ENCODE results near the gene TRIM38.
"Not testable (repeated sequence)": the region's sequence is repeated elsewhere in the genome, so short reads cannot be mapped to it uniquely, and the experiment has no call there.

Gene TRIM38

GRCh38 chr6:25944688-25945574, 17.7 kb upstream of the TRIM38 start:
- no peak overlapping the region for H3K4me3 ChIP-seq (ENCODE audit: low read depth in 1 of 2, low read length in 2 of 2)
- H3K4me1 ChIP-seq (ENCODE audit: insufficient read depth, low read length), result no peaks in the 10 kb centered on the region
- H3K27me3 ChIP-seq (ENCODE audit: control insufficient read depth in 1 of 2, insufficient read depth in 2 of 2, low read length in 2 of 2), result no peaks in the 10 kb centered on the region
- no peaks in the 10 kb centered on the region for H3K36me3 ChIP-seq (ENCODE audit: insufficient read depth, low read length)
- no peak overlapping the region for H3K9ac ChIP-seq (ENCODE audit: low read length)
- H3K27ac ChIP-seq (ENCODE audit: low read depth, low read length), result no peak overlapping the region
- H3K9me3 ChIP-seq (ENCODE audit: low read length), result no peaks in the 10 kb centered on the region

DNA sequence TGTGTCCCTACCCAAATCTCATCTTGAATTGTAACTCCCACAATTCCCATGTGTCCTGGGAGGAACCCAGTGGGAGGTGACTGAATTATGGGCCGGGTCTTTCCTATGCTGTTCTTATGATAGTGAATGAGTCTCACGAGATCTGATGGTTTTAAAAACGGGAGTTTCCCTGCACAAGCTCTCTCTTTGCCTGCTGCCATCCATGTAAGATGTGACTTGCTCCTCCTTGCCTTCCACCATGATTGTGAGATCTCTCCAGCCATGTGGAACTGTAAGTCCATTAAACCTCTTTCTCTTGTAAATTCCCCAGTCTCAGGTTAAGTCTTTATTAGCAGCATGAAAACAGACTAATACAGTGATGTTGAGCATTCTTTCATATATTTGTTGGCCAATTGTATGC, 16.9 kb upstream of the TRIM38 start:
- not testable (repeated sequence) for H3K9ac ChIP-seq (ENCODE audit: low read length); H3K27me3 ChIP-seq (ENCODE audit: control insufficient read depth in 1 of 2, insufficient read depth in 2 of 2, low read length in 2 of 2); H3K4me1 ChIP-seq (ENCODE audit: insufficient read depth, low read length)

DNA sequence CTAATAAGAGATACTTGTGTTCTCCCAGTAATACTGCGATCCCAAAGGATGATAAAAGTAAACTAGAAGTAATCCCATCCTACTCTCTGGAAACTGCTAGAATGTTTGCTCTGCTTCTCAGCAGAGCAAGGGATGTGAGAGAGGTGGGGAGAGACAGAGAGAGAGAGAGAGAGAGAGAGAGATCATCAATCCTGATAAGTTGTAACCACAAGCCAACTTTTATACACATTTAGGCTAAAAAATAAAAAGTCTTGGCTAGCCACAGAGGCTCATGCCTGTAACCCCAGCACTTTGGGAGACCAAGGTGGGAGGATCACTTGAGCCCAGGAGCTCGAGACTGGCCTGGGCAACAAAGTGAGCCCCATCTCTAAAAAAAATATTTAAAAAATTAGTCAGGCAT, 16.0 kb upstream of the TRIM38 start:
- no peak overlapping the region for H3K4me3 ChIP-seq (ENCODE audit: low read depth in 1 of 2, low read length in 2 of 2)
- H3K9ac ChIP-seq (ENCODE audit: low read length), result no peak overlapping the region
- no peaks in the 10 kb centered on the region for H3K27me3 ChIP-seq (ENCODE audit: control insufficient read depth in 1 of 2, insufficient read depth in 2 of 2, low read length in 2 of 2)
- no peaks in the 10 kb centered on the region for H3K36me3 ChIP-seq (ENCODE audit: insufficient read depth, low read length)
- no peak overlapping the region for H3K27ac ChIP-seq (ENCODE audit: low read depth, low read length)
- no peaks in the 10 kb centered on the region for H3K9me3 ChIP-seq (ENCODE audit: low read length)
- no peaks in the 10 kb centered on the region for H3K4me1 ChIP-seq (ENCODE audit: insufficient read depth, low read length)

More for the DNA sequence above, 16.9 kb upstream of the TRIM38 start:
- H3K9me3 ChIP-seq (ENCODE audit: low read length); H3K4me3 ChIP-seq (ENCODE audit: low read depth in 1 of 2, low read length in 2 of 2); H3K27ac ChIP-seq (ENCODE audit: low read depth, low read length); H3K36me3 ChIP-seq (ENCODE audit: insufficient read depth, low read length): not testable (repeated sequence)

DNA sequence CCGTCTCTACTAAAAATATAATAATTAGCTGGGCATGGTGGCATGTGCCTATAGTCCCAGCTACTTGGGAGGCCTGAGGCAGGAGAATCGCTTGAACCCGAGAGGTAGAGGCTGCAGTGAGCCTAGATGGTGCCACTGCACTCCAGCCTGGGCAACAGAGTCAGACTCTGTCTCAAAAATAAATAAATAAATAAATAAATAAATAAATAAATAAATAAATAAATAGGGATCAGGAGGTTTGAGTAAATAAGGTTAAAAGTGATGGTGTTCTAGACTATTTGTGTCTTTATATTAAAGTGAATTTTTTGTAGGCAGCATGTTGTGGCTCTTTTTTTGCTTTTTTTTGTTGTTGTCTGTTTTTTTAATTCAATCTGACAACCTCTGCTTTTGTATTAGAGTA, 15.1 kb upstream of the TRIM38 start:
- not testable (repeated sequence) for H3K4me1 ChIP-seq (ENCODE audit: insufficient read depth, low read length); H3K9me3 ChIP-seq (ENCODE audit: low read length); H3K27ac ChIP-seq (ENCODE audit: low read depth, low read length); H3K27me3 ChIP-seq (ENCODE audit: control insufficient read depth in 1 of 2, insufficient read depth in 2 of 2, low read length in 2 of 2); H3K4me3 ChIP-seq (ENCODE audit: low read depth in 1 of 2, low read length in 2 of 2); H3K9ac ChIP-seq (ENCODE audit: low read length); H3K36me3 ChIP-seq (ENCODE audit: insufficient read depth, low read length)

- H3K4me1 ChIP-seq (ENCODE audit: insufficient read depth, low read length), result no peaks in the 10 kb centered on the region
- H3K9ac ChIP-seq (ENCODE audit: low read length), result no peak overlapping the region
- H3K4me3 ChIP-seq (ENCODE audit: low read depth in 1 of 2, low read length in 2 of 2), result no peak overlapping the region
- no peaks in the 10 kb centered on the region for H3K36me3 ChIP-seq (ENCODE audit: insufficient read depth, low read length)
- H3K27me3 ChIP-seq (ENCODE audit: control insufficient read depth in 1 of 2, insufficient read depth in 2 of 2, low read length in 2 of 2), result no peaks in the 10 kb centered on the region
- no peak overlapping the region for H3K27ac ChIP-seq (ENCODE audit: low read depth, low read length)
- no peaks in the 10 kb centered on the region for H3K9me3 ChIP-seq (ENCODE audit: low read length)
These were observed 12.9 kb upstream of the TRIM38 start for GRCh38 chr6:25949695-25950094.

DNA sequence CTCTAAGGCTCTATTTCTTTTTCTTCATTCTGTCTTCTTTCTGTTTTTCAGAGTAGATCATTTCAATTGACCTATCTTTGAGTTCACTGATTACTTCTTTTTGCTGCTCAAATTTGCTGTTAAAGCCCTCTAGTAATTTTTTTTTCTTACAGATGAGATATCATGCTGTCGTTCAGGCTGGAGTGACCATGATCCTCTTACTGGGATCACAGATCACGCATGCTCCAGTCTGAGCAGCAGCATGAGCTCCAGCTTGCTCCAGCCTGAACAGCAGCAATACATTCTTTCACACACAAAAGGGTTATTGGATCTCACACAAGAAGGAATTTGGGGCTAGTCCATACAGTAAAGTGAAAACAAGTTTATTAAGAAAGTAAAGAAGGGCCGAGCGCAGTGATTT, 12.3 kb upstream of the TRIM38 start:
- no peak overlapping the region for H3K27ac ChIP-seq (ENCODE audit: low read depth, low read length)
- no peaks in the 10 kb centered on the region for H3K27me3 ChIP-seq (ENCODE audit: control insufficient read depth in 1 of 2, insufficient read depth in 2 of 2, low read length in 2 of 2)
- no peak overlapping the region for H3K4me3 ChIP-seq (ENCODE audit: low read depth in 1 of 2, low read length in 2 of 2)
- no peaks in the 10 kb centered on the region for H3K36me3 ChIP-seq (ENCODE audit: insufficient read depth, low read length)
- no peaks in the 10 kb centered on the region for H3K9me3 ChIP-seq (ENCODE audit: low read length)
- no peaks in the 10 kb centered on the region for H3K4me1 ChIP-seq (ENCODE audit: insufficient read depth, low read length)
- H3K9ac ChIP-seq (ENCODE audit: low read length), result no peak overlapping the region

DNA sequence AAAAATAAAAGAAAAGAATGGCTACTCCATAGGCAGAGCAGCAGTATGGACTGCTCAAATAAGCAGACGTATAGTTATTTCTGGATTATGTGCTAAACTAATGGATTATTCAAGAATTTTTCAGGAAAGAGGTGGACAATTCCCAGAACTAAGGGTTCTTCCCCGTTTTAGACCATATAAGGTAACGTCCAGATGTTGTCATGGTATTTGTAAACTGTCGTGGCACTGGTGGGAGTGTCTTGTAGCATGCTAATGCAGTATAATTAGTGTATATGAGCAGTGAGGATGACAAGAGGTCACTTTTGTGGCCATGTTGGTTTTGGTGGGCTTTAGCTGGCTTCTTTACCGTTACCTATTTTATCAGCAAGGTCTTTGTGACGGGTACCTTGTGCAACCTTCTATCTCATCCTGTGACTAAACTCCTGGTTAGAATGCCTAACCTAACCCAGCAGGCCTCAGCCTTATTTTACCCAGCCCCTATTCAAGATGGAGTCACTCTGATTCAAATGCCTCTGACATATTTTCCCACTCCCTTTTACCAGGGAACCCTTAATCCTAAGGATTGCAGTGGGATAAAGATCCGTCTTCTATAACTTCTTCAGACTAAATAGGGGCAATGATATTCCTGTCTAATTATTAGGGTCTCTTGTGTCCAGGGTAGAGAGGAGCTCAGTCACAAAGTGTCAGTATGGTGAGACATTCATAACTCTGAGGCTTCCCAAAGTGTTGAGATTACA, 11.1 kb upstream of the TRIM38 start:
- Histone ChIP-seq H3K27ac (ENCODE audit: low read depth, low read length) (no peak overlapping the region), H3K9me3 (ENCODE audit: low read length) (no peaks in the 10 kb centered on the region), H3K9ac (ENCODE audit: low read length) (no peak overlapping the region), H3K27me3 (ENCODE audit: control insufficient read depth in 1 of 2, insufficient read depth in 2 of 2, low read length in 2 of 2) (no peaks in the 10 kb centered on the region), H3K36me3 (ENCODE audit: insufficient read depth, low read length) (no peaks in the 10 kb centered on the region), H3K4me1 (ENCODE audit: insufficient read depth, low read length) (no peaks in the 10 kb centered on the region), H3K4me3 (ENCODE audit: low read depth in 1 of 2, low read length in 2 of 2) (no peak overlapping the region)

DNA sequence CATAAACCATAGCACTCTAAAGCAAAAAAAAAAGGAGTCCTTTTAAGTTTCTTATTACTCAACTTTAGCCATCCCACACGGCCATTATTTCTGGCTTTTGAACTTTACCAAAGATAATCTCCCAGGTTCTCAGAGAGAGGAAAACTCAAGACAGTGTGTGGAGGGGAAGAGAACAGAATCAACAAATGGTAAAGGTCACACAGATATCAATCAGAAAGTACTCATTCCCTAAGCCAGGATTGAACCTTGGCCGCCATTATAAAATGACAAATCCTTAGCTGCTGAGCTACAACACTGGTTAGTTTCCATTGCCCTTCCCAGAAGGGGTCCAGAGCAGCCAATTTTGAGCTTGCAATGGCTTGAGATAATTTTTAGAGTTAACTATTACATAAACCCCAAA, 10.1 kb upstream of the TRIM38 start:
- H3K9ac ChIP-seq (ENCODE audit: low read length), result no peak overlapping the region
- H3K27me3 ChIP-seq (ENCODE audit: control insufficient read depth in 1 of 2, insufficient read depth in 2 of 2, low read length in 2 of 2), result no peaks in the 10 kb centered on the region
- no peaks in the 10 kb centered on the region for H3K4me1 ChIP-seq (ENCODE audit: insufficient read depth, low read length)
- H3K36me3 ChIP-seq (ENCODE audit: insufficient read depth, low read length), result no peaks in the 10 kb centered on the region
- H3K9me3 ChIP-seq (ENCODE audit: low read length), result no peaks in the 10 kb centered on the region
- H3K27ac ChIP-seq (ENCODE audit: low read depth, low read length), result no peak overlapping the region
- H3K4me3 ChIP-seq (ENCODE audit: low read depth in 1 of 2, low read length in 2 of 2), result no peak overlapping the region

DNA sequence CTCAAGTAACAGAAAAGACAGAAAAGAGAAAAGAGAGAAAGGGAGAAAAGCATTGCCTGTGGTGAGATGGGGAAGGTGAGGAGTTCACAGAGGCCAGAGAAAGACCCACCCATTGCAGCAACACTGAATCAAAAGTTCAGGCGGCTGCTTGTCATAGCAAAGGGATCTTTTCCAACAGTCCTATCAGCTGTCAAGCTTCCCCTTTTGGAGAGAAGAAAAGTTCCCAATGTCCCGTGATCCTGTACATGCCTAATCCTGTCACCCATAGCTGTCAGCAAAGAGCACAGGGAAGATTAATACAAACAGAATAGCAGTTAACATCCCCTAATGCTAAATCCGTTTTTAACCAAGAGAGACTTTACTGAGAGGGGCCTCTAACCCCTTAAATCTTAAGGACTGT, 8.9 kb upstream of the TRIM38 start:
- no peaks in the 10 kb centered on the region for H3K36me3 ChIP-seq (ENCODE audit: insufficient read depth, low read length)
- H3K9ac ChIP-seq (ENCODE audit: low read length), result no peak overlapping the region
- H3K4me1 ChIP-seq (ENCODE audit: insufficient read depth, low read length), result no peaks in the 10 kb centered on the region
- H3K27me3 ChIP-seq (ENCODE audit: control insufficient read depth in 1 of 2, insufficient read depth in 2 of 2, low read length in 2 of 2), result no peaks in the 10 kb centered on the region
- no peaks in the 10 kb centered on the region for H3K9me3 ChIP-seq (ENCODE audit: low read length)
- H3K27ac ChIP-seq (ENCODE audit: low read depth, low read length), result no peak overlapping the region
- H3K4me3 ChIP-seq (ENCODE audit: low read depth in 1 of 2, low read length in 2 of 2), result no peak overlapping the region

GRCh38 chr6:25954756-25955155, 7.8 kb upstream of the TRIM38 start:
- Histone ChIP-seq H3K27me3 (ENCODE audit: control insufficient read depth in 1 of 2, insufficient read depth in 2 of 2, low read length in 2 of 2) (no peaks in the 10 kb centered on the region), H3K9ac (ENCODE audit: low read length) (no peak overlapping the region), H3K36me3 (ENCODE audit: insufficient read depth, low read length) (no peaks in the 10 kb centered on the region), H3K9me3 (ENCODE audit: low read length) (no peaks in the 10 kb centered on the region), H3K27ac (ENCODE audit: low read depth, low read length) (no peak overlapping the region), H3K4me1 (ENCODE audit: insufficient read depth, low read length) (no peaks in the 10 kb centered on the region), H3K4me3 (ENCODE audit: low read depth in 1 of 2, low read length in 2 of 2) (no peak overlapping the region)

DNA sequence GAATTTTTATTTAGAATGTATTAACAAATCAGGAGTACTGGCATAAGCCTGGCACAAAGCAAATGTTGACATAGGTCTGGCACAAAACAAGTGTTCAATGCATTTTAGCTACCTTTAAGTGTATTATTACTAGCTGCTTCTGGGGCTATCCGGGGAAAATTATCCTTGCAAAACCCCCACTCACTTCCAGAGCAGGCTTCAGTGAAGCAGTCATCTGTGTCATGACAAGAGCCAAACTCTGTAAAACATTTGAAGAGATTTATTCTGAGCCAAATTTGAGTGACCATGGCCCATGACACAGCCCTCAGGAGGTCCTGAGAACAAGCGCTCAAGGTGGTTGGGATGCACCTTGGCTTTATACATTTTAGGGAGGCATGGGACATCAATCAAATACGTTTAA, 6.4 kb upstream of the TRIM38 start:
- H3K27me3 ChIP-seq (ENCODE audit: control insufficient read depth in 1 of 2, insufficient read depth in 2 of 2, low read length in 2 of 2), result no peaks in the 10 kb centered on the region

More for the DNA sequence above, 6.4 kb upstream of the TRIM38 start:
- no peaks in the 10 kb centered on the region for H3K4me1 ChIP-seq (ENCODE audit: insufficient read depth, low read length)
- no peak overlapping the region for H3K9ac ChIP-seq (ENCODE audit: low read length)
- no peak overlapping the region for H3K27ac ChIP-seq (ENCODE audit: low read depth, low read length)
- H3K4me3 ChIP-seq (ENCODE audit: low read depth in 1 of 2, low read length in 2 of 2), result no peak overlapping the region
- no peaks in the 10 kb centered on the region for H3K36me3 ChIP-seq (ENCODE audit: insufficient read depth, low read length)
- H3K9me3 ChIP-seq (ENCODE audit: low read length), result no peaks in the 10 kb centered on the region

Data from muscle layer of colon (tissue), 2 donors.